HFF-Myc (cell line): ENCODE data around the gene CLDN5.

Experiments
- DNase-seq: peaks from one replicate; pipeline ENCODE4 v3.0.0-alpha.2; 2011; ENCODE audit warnings: low read depth; ENCODE audit errors: extremely low read depth
- H3K4me3 ChIP-seq: replicated peaks from 2 replicates; pipeline ENCODE4 v1.5.1; 2011; ENCODE audit warnings: low read depth, mild to moderate bottlenecking, control low read depth, low read length
- CTCF ChIP-seq: IDR thresholded peaks from 2 replicates; pipeline ENCODE4 v1.5.1; 2012; ENCODE audit warnings: mild to moderate bottlenecking, low read depth, low read length, control low read depth; ENCODE audit errors: missing control alignments

Gene CLDN5

DNA sequence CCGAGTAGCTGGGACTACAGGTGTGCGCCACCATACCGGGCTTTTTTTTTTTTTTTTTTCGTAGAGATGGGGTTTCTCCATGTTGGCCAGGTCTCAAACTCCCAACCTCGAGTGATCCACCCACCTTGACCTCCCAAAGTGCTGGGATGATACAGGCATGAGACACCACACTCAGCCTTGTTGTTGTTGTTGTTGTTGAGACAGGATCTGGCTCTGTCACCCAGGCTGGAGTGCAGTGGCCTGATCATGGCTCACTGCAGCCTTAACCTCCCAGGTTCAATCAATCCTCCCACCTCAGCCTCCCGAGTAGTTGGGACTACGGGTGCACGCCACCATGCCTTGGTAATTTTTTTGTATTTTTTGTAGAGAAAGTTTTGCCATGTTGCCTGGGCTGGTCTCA lies 23.4 kb upstream of the CLDN5 start:
- no peak for DNase-seq
- no peak for TF ChIP-seq CTCF
- no peak overlapping the region for H3K4me3 ChIP-seq

GRCh38 chr22:19546680-19547079 lies 22.5 kb upstream of the CLDN5 start:
- no peak for DNase-seq
- no peak for TF ChIP-seq CTCF

GRCh38 chr22:19545935-19546207 lies 21.7 kb upstream of the CLDN5 start:
- TF ChIP-seq CTCF: no peak
- no peak overlapping the region for H3K4me3 ChIP-seq
- no peak for DNase-seq

More at GRCh38 chr22:19546680-19547079, 22.5 kb upstream of the CLDN5 start:
- H3K4me3 ChIP-seq: no peak overlapping the region

DNA sequence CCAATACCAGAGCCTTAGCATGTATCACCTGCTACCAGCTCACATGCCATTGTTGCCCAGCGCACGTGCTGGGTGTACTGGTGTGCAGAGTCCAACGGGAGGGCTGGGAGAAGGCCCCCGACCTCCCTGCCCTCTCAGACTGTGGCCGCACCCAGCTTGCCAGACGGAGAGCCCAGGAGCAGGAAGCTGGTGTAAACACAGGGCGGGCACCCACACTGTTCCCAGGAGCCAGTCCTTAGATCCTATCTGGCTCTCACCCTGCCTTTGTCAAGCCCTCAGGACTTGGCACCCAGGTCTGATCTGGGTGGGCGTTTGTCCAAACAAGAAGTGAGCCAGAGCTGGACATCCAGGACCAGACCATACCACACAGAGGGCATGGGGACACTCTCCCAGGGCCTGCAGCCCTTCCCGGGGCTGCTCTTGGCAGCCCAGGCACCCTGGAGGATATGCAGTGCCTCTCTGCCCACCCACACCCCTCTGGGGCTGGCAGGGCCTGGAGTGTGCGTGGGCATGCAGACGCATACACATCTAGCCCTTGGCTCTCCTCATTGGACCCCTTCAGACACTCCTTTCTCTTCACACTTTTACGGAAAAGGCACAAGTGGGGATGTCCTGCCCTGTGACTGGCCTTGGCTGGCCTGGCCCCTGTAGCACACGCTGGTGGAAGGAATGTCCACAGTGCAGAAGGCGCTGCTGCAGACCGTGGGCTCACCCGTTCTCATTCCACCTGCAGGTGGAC lies 19.9 kb upstream of the CLDN5 start:
- no peak overlapping the region for H3K4me3 ChIP-seq
- no peak for DNase-seq
- TF ChIP-seq CTCF: no peak

GRCh38 chr22:19540394-19540793 lies 16.2 kb upstream of the CLDN5 start:
- no peak for DNase-seq
- no peak for TF ChIP-seq CTCF
- H3K4me3 ChIP-seq: no peak overlapping the region

DNA sequence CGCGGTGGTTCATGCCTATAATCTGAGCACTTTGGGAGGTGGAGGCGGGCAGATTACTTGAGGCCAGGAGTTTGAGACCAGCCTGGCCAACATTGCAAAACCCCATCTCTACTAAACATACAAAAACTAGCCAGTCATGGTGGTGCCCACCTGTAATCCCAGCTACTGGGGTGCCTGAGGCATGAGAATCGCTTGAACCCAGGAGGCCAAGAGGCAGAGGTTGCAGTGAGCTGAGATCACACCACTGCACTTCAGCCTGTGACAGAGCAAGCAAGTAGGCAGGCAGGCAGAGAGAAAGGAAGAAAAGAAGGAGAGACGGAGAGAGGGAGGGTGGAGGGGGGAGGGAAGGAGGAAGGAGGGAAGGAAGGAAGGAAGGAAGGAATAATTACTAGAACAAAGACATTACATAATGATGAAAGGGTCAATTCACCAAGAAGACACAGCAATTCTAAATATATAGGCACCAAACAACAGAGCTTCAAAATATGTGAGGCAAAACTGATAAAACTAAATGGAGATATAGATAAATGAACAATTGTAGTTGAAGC lies 13.8 kb upstream of the CLDN5 start:
- no peak for DNase-seq
- no peak for TF ChIP-seq CTCF
- no peak overlapping the region for H3K4me3 ChIP-seq

- no peak for DNase-seq
Measured at GRCh38 chr22:19536564-19536963, 12.4 kb upstream of the CLDN5 start.

More at GRCh38 chr22:19536564-19536963, 12.4 kb upstream of the CLDN5 start:
- H3K4me3 ChIP-seq: no peak overlapping the region
- TF ChIP-seq CTCF: no peak
